Epithelial cell of prostate (primary cell): ENCODE data around the gene ZC3H4.
"Not testable (repeated sequence)": the region's sequence is repeated elsewhere in the genome, so short reads cannot be mapped to it uniquely, and the experiment has no call there.

ENCODE experiments used
- DNase-seq: peaks from one replicate; pipeline ENCODE4 v3.0.0-alpha.2; 2011; ENCODE audit warnings: low read depth, low spot score
- H3K27ac ChIP-seq: fragments of 450-650 bp; 2 replicates; pipeline ENCODE4 v1.5.1; 2017; ENCODE audit warnings: mild to moderate bottlenecking

ZC3H4 gene

GRCh38 chr19:47093841-47094240 lies 19.7 kb downstream of the ZC3H4 start:
- H3K27ac ChIP-seq = peak overlapping the region; percentile 91

GRCh38 chr19:47093254-47093653 lies 20.3 kb downstream of the ZC3H4 start:
- no peak for DNase-seq
- H3K27ac ChIP-seq = peak overlapping the region; percentile 91

More at GRCh38 chr19:47093841-47094240, 19.7 kb downstream of the ZC3H4 start:
- DNase-seq = no peak

- no peak overlapping the region for H3K27ac ChIP-seq
- no peak for DNase-seq
Measured at GRCh38 chr19:47089767-47090350, 23.7 kb downstream of the ZC3H4 start.

- H3K27ac ChIP-seq = no peak overlapping the region
- no peak for DNase-seq
Measured at GRCh38 chr19:47086280-47086679, 27.3 kb downstream of the ZC3H4 start.

GRCh38 chr19:47084879-47085439 lies 28.6 kb downstream of the ZC3H4 start:
- H3K27ac ChIP-seq = no peak overlapping the region
- DNase-seq = no peak

GRCh38 chr19:47082493-47082892 lies 31.1 kb downstream of the ZC3H4 start:
- H3K27ac ChIP-seq = no peak overlapping the region
- DNase-seq = no peak

GRCh38 chr19:47081095-47081494 lies 32.5 kb downstream of the ZC3H4 start:
- peak overlapping the region; percentile 67 for H3K27ac ChIP-seq
- DNase-seq = no peak

- not testable (repeated sequence) for DNase-seq, H3K27ac ChIP-seq
Measured at GRCh38 chr19:47078351-47078750, 35.2 kb downstream of the ZC3H4 start.

- H3K27ac ChIP-seq = no peak overlapping the region
- DNase-seq = no peak
Measured at GRCh38 chr19:47075941-47076340, 37.6 kb downstream of the ZC3H4 start.

- H3K27ac ChIP-seq = no peak overlapping the region
- DNase-seq = no peak
Measured at GRCh38 chr19:47075179-47075810, 38.3 kb downstream of the ZC3H4 start.

GRCh38 chr19:47074621-47075020 lies 39.0 kb downstream of the ZC3H4 start:
- H3K27ac ChIP-seq = no peak overlapping the region
- no peak for DNase-seq

- no peak overlapping the region for H3K27ac ChIP-seq
Measured at GRCh38 chr19:47073574-47073973, 40.0 kb downstream of the ZC3H4 start.

GRCh38 chr19:47072323-47072722 lies 41.3 kb downstream of the ZC3H4 start:
- DNase-seq = no peak
- no peak overlapping the region for H3K27ac ChIP-seq

More at GRCh38 chr19:47073574-47073973, 40.0 kb downstream of the ZC3H4 start:
- no peak for DNase-seq

- DNase-seq = no peak
- H3K27ac ChIP-seq = no peak overlapping the region
Measured at GRCh38 chr19:47071731-47072130, 41.8 kb downstream of the ZC3H4 start.

- no peak overlapping the region for H3K27ac ChIP-seq
- no peak for DNase-seq
Measured at GRCh38 chr19:47070756-47071155, 42.8 kb downstream of the ZC3H4 start.

- no peak overlapping the region for H3K27ac ChIP-seq
- no peak for DNase-seq
Measured at GRCh38 chr19:47069795-47070194, 43.8 kb downstream of the ZC3H4 start.

GRCh38 chr19:47068876-47069406 lies 44.6 kb downstream of the ZC3H4 start:
- no peak for DNase-seq
- H3K27ac ChIP-seq = no peak overlapping the region

- no peak overlapping the region for H3K27ac ChIP-seq
- DNase-seq = no peak
Measured at GRCh38 chr19:47068246-47068645, 45.3 kb downstream of the ZC3H4 start.

GRCh38 chr19:47067215-47067847 lies 46.2 kb downstream of the ZC3H4 start:
- H3K27ac ChIP-seq = no peak overlapping the region
- DNase-seq = no peak

GRCh38 chr19:47066376-47067214 lies 47.0 kb downstream of the ZC3H4 start:
- DNase-seq = no peak
- no peak overlapping the region for H3K27ac ChIP-seq
